K562 (cell line): ENCODE measurements around the gene DUSP21. TPM values are rescaled to one million over a fixed set of nuclear protein-coding genes. Genes with fewer than 3 reads are reported as not detected.
A peak's percentile ranks its signal among the peaks of the same experiment; 100 is the strongest.

ENCODE experiments used
- ATAC-seq: fragments of 200-7000 bp; cut with Tn5 transposase; 3 replicates; pipeline ENCODE4 v1.9.1; 2020; ENCODE audit warnings: moderate library complexity
- BruUV-seq: library from RNA; stranded (reverse); fragments of 400-500 nt; replicated peaks from 2 replicates; lab custom pipeline; 2021; lab: Mats Ljungman, UMichigan
- CTCF ChIA-PET: fragments of 300-600 bp; formaldehyde crosslinking; extraction: SDS; loops from one replicate; lab custom pipeline; 2021; ENCODE audit warnings: low intra/inter-chr PET ratio; lab: Yijun Ruan, JAX
- POLR2A ChIA-PET: fragments of 300-600, 350-650 bp; sonication (Branson Sonifier 250); formaldehyde crosslinking; extraction: SDS; loops from one replicate; lab custom pipeline; 2021; ENCODE audit warnings: antibody characterized with exemption, inconsistent platforms; lab: Yijun Ruan, JAX
- DNase-seq, 4 experiments: peaks; one replicate each; pipeline versions ENCODE4 v3.0.0 to v3.0.0-alpha.2; 2011 to 2018; ENCODE audit warnings: low spot score in 3 of 4, mixed read lengths in 3 of 4; ENCODE audit errors: extremely low read depth in 1 of 4
- FAIRE-seq: peaks from 2 replicates; lab custom pipeline; 2011; peaks lifted over from hg19 to GRCh38; lab: Jason Lieb, UNC
- H2AFZ ChIP-seq: 2 replicates; pipeline ENCODE4 v1.6.0; 2011; ENCODE audit warnings: low read depth, low read length, control low read depth, inconsistent platforms
- H3K27ac ChIP-seq: fragments of 200-600 bp; 3 replicates; pipeline ENCODE4 v1.8.0; 2011; ENCODE audit warnings: low read depth, mild to moderate bottlenecking, control low read depth, inconsistent platforms, low read length, moderate library complexity, mixed read lengths; ENCODE audit errors: extremely low read depth
- H3K27me3 ChIP-seq, 2 experiments: fragments of 300-600 bp in 1 of 2; 2 replicates in 1 of 2; 3 replicates in 1 of 2; pipeline versions ENCODE4 v1.6.0 to v1.8.0; 2011; ENCODE audit warnings: inconsistent platforms in 2 of 2, low read length in 2 of 2, mild to moderate bottlenecking in 1 of 2, mixed read lengths in 1 of 2, moderate library complexity in 1 of 2; ENCODE audit not compliant: control insufficient read depth in 2 of 2, insufficient read depth in 2 of 2
- H3K36me3 ChIP-seq: fragments of 300-600 bp; 3 replicates; pipeline ENCODE4 v1.8.0; 2011; ENCODE audit warnings: mild to moderate bottlenecking, low read length, inconsistent platforms; ENCODE audit not compliant: control insufficient read depth, insufficient read depth
- H3K4me1 ChIP-seq, 2 experiments: fragments of 200-600 bp in 1 of 2; replicated peaks in 1 of 2; 2 replicates in 1 of 2; 3 replicates in 1 of 2; pipeline versions ENCODE4 v1.5.1 to v1.8.0; 2011; ENCODE audit warnings: inconsistent platforms in 2 of 2, low read length in 2 of 2, mild to moderate bottlenecking in 1 of 2, mixed read lengths in 1 of 2, moderate library complexity in 1 of 2; ENCODE audit not compliant: control insufficient read depth in 2 of 2, insufficient read depth in 2 of 2
- H3K4me2 ChIP-seq: 2 replicates; pipeline ENCODE4 v1.6.1; 2011; ENCODE audit warnings: low read length, control low read depth, inconsistent platforms, mixed read lengths; ENCODE audit not compliant: insufficient read depth
- H3K4me3 ChIP-seq: fragments of 200-600 bp; sonication (generic), shearing (Covaris generic); 2 replicates; pipeline ENCODE4 v1.5.1; 2016; ENCODE audit warnings: control low read depth, inconsistent platforms
- H3K79me2 ChIP-seq: fragments of 200-600 bp; 3 replicates; pipeline ENCODE4 v1.8.0; 2011; ENCODE audit warnings: low read length, inconsistent platforms; ENCODE audit not compliant: control insufficient read depth, insufficient read depth
- H3K9ac ChIP-seq, 2 experiments: 2 replicates each; pipeline versions ENCODE4 v1.6.0 to v1.6.1; 2011; ENCODE audit warnings: low read depth in 2 of 2, low read length in 2 of 2, control low read depth in 1 of 2, inconsistent platforms in 1 of 2, mild to moderate bottlenecking in 1 of 2, mixed read lengths in 1 of 2; ENCODE audit not compliant: insufficient read depth in 1 of 2
- H3K9me1 ChIP-seq: one replicate; pipeline ENCODE4 v1.6.0; 2011; ENCODE audit warnings: inconsistent platforms, mild to moderate bottlenecking, low read length, moderate library complexity; ENCODE audit not compliant: control insufficient read depth, insufficient read depth
- H3K9me3 ChIP-seq: replicated peaks from 2 replicates; pipeline ENCODE4 v1.5.1; 2011; ENCODE audit warnings: low read depth, low read length, inconsistent platforms; ENCODE audit not compliant: control insufficient read depth, insufficient read depth
- H4K20me1 ChIP-seq: replicated peaks from 2 replicates; pipeline ENCODE4 v1.6.1; 2011; ENCODE audit warnings: low read length, inconsistent platforms, mixed read lengths; ENCODE audit not compliant: control insufficient read depth, insufficient read depth
- CEBPB ChIP-seq: fragments of 450-650 bp; IDR thresholded peaks from 2 replicates; pipeline ENCODE4 v1.6.1; 2016; ENCODE audit warnings: missing genetic modification characterization, missing compliant biosample characterization
- CEBPG ChIP-seq, 3 experiments: fragments of 200-800 bp in 1 of 3; sonication (Bioruptor generic) in 1 of 3; sonication (generic) in 1 of 3; formaldehyde crosslinking in 1 of 3; IDR thresholded peaks in 2 of 3; conservative IDR thresholded peaks in 1 of 3; 2 replicates each; pipeline versions ENCODE4 v1.6.1 to v1.8.0; 2016 to 2022; ENCODE audit warnings: missing compliant biosample characterization in 2 of 3, missing genetic modification characterization in 2 of 3, mild to moderate bottlenecking in 1 of 3, missing genetic modification reagents in 1 of 3
- OTX1 ChIP-seq: fragments of 450-650 bp; formaldehyde crosslinking; IDR thresholded peaks from 2 replicates; pipeline ENCODE4 v1.4.0; 2022; ENCODE audit warnings: mild to moderate bottlenecking
- PCBP2 ChIP-seq: fragments of 200-400 bp; formaldehyde crosslinking; IDR thresholded peaks from 2 replicates; pipeline ENCODE4 v1.6.1; 2018; ENCODE audit warnings: low read length, low read depth, mild to moderate bottlenecking, moderate library complexity; ENCODE audit not compliant: poor library complexity, severe bottlenecking
- XRCC4 ChIP-seq: IDR thresholded peaks from one replicate; pipeline ENCODE4 v1.6.1; 2011; ENCODE audit not compliant: insufficient read depth, insufficient read length; ENCODE audit errors: extremely low read depth
- ZBTB8A ChIP-seq: fragments of 450-650 bp; IDR thresholded peaks from 2 replicates; pipeline ENCODE4 v1.6.1; 2018; ENCODE audit warnings: mild to moderate bottlenecking, moderate library complexity; ENCODE audit not compliant: partially characterized antibody
- ZNF778 ChIP-seq: fragments of 450-650 bp; formaldehyde crosslinking; IDR thresholded peaks from 2 replicates; pipeline ENCODE4 v1.4.0; 2020; ENCODE audit warnings: mild to moderate bottlenecking, moderate library complexity
- WGBS: fragments of 100-300 bp; shearing (Covaris generic); methylation state at CpG from one replicate; pipeline ENCODE4 v1.1.6; 2016; ENCODE audit warnings: low coverage, mixed read lengths; ENCODE audit not compliant: insufficient coverage; ENCODE audit errors: missing lambda C conversion rate; 5-methylcytosine and 5-hydroxymethylcytosine counted together
- in situ Hi-C: fragments of 300-500 bp; cut with MboI; formaldehyde crosslinking; loops from 4 replicates; pipeline ENCODE4 v1.15.0; 2018; ENCODE audit warnings: inconsistent platforms, mixed read lengths
- intact Hi-C: fragments of 100-400 bp; cut with micrococcal nuclease; formaldehyde crosslinking; loops from 2 replicates; pipeline ENCODE4 v1.14.2; 2022
- polyA plus RNA-seq, 8 experiments: library from polyadenylated mRNA; depleted of rRNA in 4 of 8; stranded (reverse) in 5 of 8; unstranded in 3 of 8; fragments of >200 nt; fragmentation: Nextera tagmentation in 2 of 8; fragmentation: Illumina TruSeq in 1 of 8; extraction: Ambion mirVana in 2 of 8; extraction: Trizol in 1 of 8; gene quantifications; 2 replicates each; pipeline versions ENCODE4 v1.2.1 to v1.2.3, GENCODE V29; 2011 to 2014; ENCODE audit warnings: inconsistent platforms in 1 of 8, missing spikeins in 1 of 8
- total RNA-seq, 7 experiments: library from RNA; depleted of rRNA in 6 of 7; stranded (reverse); fragments of >200 nt in 6 of 7; fragmentation: Illumina TruSeq in 2 of 7; extraction: Trizol in 2 of 7; gene quantifications; 2 replicates each; pipeline versions ENCODE4 v1.2.1 to v1.2.3, GENCODE V29; 2011 to 2021; ENCODE audit warnings: low replicate concordance in 1 of 7
- TF ChIP-seq, protein P1 (sequence below): fragments of 250-450 bp; sonication (Bioruptor Pico); IDR thresholded peaks from 2 replicates; pipeline ENCODE4 v1.8.0; 2021; ENCODE audit warnings: moderate library complexity, mild to moderate bottlenecking, inconsistent platforms

The DUSP21 gene
- total and polyA plus RNA-seq, 9 of the 15 experiments (the other 6 are each of a cell fraction or from before 2014, with no cell fraction given): 0.14 to 2.5 (median 1.3) TPM

DNA sequence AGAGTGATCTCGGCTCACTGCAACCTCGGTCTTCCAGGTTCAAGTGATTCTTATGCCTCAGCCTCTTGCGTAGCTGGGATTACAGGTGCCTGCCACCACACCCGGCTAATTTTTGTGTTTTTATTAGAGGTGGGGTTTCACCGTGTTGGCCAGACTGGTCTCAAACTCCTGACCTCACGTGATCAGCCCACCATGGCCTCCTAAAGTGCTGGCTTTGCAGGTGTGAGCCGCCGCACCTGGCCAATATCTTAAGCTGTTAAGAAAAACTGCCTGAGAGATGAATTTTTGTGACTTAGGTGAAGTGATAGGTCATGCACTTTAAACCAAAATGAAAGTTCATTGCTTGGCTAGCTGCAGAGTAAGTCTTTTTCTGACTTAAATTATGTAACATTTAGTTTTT is 35.0 kb downstream of the DUSP21 start (continued):
- TF ChIP-seq ZNF778 (CRISPR knock-in tag): no peak
- TF ChIP-seq, protein P1, sequence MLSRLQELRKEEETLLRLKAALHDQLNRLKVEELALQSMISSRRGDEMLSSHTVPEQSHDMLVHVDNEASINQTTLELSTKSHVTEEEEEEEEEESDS (CRISPR knock-in tag): no peak
- TF ChIP-seq PCBP2: no peak
- TF ChIP-seq ZBTB8A: no peak

DNA sequence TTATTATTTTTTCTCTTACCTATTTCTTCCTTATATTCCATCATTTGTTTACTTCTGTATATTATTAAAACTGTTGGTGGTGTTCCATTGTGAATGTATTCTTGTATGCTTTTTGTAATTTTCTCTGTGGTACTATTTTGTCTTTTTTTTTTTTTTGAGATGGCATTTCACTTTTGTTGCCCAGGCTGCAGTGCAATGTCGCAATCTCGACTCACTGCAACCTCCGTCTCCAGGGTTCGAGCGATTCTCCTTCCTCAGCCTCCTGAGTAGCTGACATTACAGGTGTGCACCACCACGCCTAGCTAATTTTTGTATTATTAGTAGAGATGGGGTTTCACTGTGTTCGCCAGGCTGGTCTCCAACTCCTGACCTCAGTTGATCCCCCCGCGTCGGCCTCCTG is 37.7 kb downstream of the DUSP21 start:
- no TSS peak for BruUV-seq
- DNase-seq (no peak), ATAC-seq (no peak), FAIRE-seq (no peak)
- Histone ChIP-seq H2AFZ (no peak overlapping the region), H3K4me3 (no peak overlapping the region), H3K79me2 (peaks cover 98% of the 10 kb centered on the region), H3K4me2 (no peak overlapping the region), H3K9me3 (no peaks in the 10 kb centered on the region), H4K20me1 (peaks cover 17% of the 10 kb centered on the region), H3K9ac (no peak overlapping the region), H3K9me1 (peaks cover 3% of the 10 kb centered on the region), H3K27ac (no peak overlapping the region), H3K27me3 (no peaks in the 10 kb centered on the region), H3K36me3 (peaks cover 9% of the 10 kb centered on the region; the same call in 2 of the 3 replicates), H3K4me1 (peaks cover 2 to 4% of the 10 kb centered on the region in 2 experiments; a peak in 3 of 5 replicates)
- WGBS: 91% methylated on average over 4 of the region's 10 CpGs
- ChIA-PET CTCF (no interaction called here), POLR2A (interaction anchor here (2.6 kb wide), 1 partner anchor 17 kb away, joined by 12 read pairs; no protein-coding TSS in a partner anchor)
- TF ChIP-seq OTX1 (CRISPR knock-in tag): no peak
- peak; percentile 41 for TF ChIP-seq CEBPB
- TF ChIP-seq CEBPG (CRISPR knock-in tag; IDR thresholded peaks at IDR 0.05): no peak
- no peak for TF ChIP-seq CEBPG (tag; conservative IDR thresholded peaks at IDR 0.05 in 1 of 2, IDR thresholded peaks at IDR 0.05 in 1 of 2)
- no peak for TF ChIP-seq XRCC4
- in situ Hi-C loops (no loop called here), intact Hi-C loops (no loop called here)
